ENCODE results near the gene DGCR8.

The DGCR8 gene

GRCh38 chr22:20107951-20108756, 28.1 kb downstream of the DGCR8 start:
- no peaks in the 10 kb centered on the region for H3K9me3 ChIP-seq
- H3K4me1 ChIP-seq: no peaks in the 10 kb centered on the region
- TF ChIP-seq, protein P1, sequence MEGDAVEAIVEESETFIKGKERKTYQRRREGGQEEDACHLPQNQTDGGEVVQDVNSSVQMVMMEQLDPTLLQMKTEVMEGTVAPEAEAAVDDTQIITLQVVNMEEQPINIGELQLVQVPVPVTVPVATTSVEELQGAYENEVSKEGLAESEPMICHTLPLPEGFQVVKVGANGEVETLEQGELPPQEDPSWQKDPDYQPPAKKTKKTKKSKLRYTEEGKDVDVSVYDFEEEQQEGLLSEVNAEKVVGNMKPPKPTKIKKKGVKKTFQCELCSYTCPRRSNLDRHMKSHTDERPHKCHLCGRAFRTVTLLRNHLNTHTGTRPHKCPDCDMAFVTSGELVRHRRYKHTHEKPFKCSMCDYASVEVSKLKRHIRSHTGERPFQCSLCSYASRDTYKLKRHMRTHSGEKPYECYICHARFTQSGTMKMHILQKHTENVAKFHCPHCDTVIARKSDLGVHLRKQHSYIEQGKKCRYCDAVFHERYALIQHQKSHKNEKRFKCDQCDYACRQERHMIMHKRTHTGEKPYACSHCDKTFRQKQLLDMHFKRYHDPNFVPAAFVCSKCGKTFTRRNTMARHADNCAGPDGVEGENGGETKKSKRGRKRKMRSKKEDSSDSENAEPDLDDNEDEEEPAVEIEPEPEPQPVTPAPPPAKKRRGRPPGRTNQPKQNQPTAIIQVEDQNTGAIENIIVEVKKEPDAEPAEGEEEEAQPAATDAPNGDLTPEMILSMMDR (IDR thresholded peaks at IDR 0.05; ENCODE audit: low read depth, low read length): no peak
- no peak overlapping the region for H3K4me3 ChIP-seq (ENCODE audit: low read depth, low read length)
- no peak for DNase-seq
- H3K27me3 ChIP-seq: no peaks in the 10 kb centered on the region
- peaks cover 96% of the 10 kb centered on the region for H3K36me3 ChIP-seq

DNA sequence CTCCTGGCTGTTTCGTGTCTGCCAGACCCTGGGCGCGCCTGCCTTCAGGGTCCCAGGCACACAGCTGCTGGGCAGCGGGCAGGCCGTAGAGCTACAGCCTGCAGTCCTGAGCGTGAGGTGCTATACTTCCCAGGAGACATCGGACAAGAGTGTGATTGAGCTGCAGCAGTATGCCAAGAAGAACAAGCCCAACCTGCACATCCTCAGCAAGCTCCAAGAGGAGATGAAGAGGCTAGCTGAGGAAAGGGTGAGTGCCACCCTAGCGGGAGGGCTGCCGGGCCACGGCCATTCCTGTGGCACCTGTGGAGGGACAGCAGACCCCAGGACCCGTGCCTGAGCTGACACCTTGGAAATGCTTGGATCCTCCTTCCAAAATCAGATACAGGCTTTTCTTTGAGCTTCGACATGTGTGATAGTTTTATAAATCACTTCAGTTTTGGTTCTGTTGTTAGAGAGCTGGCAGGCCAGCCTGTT, 28.8 kb downstream of the DGCR8 start:
- no peaks in the 10 kb centered on the region for H3K4me1 ChIP-seq
- TF ChIP-seq, protein P1 (IDR thresholded peaks at IDR 0.05; ENCODE audit: low read depth, low read length): no peak
- H3K9me3 ChIP-seq: no peaks in the 10 kb centered on the region
- H3K27me3 ChIP-seq: no peaks in the 10 kb centered on the region
- peaks cover 96% of the 10 kb centered on the region for H3K36me3 ChIP-seq
- no peak for DNase-seq
- H3K4me3 ChIP-seq (ENCODE audit: low read depth, low read length): no peak overlapping the region

DNA sequence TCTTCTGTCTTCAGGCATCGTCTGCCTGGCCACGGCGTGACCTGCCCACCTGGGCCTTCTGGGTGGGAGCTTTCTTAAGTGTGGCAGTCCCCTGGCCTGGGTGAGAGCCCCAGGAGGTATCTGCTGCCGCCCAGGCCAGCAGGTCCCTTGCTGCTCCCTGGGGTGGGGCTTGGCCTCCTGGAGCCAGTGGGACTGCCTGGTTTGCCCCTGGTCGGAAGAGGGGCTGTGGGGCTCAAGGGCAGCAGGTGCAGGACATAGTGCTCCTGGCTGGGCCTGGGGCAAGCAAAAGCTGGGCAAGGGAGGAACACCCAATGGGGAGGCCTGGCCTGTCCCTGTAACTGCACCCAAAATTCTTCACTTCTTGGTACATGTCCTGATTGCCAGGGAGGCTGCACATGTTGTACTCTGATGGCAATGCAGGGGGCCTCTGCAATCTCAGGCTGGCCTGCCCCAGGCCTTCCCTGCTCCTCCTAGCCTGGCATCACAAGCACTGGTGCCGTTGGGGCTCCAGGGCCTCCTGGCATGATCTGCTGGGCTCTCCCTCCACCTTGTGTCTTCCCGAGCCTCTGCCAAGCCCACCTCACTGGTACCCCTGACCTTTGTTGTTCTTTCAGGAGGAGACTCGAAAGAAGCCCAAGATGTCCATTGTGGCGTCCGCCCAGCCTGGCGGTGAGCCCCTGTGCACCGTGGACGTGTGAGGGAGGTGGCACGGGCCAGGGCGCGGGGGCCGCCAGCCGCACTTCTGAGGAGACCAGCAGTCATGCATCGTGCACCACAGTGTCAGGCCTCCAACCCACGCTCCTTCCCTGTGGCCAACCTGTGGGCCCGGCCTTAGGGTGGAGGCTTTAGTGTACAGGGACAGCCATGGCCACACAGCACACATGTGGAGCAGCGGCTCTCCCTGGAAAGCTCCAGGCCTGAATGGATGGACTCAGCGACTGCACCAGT, 29.6 kb downstream of the DGCR8 start:
- Histone ChIP-seq H3K27me3 (no peaks in the 10 kb centered on the region), H3K9me3 (no peaks in the 10 kb centered on the region), H3K4me3 (ENCODE audit: low read depth, low read length) (no peak overlapping the region), H3K36me3 (peaks cover 98% of the 10 kb centered on the region), H3K4me1 (no peaks in the 10 kb centered on the region)
- TF ChIP-seq, protein P1 (IDR thresholded peaks at IDR 0.05; ENCODE audit: low read depth, low read length): no peak
- DNase-seq: no peak

GRCh38 chr22:20110359-20110985, 30.4 kb downstream of the DGCR8 start:
- TF ChIP-seq, protein P1 (IDR thresholded peaks at IDR 0.05; ENCODE audit: low read depth, low read length): no peak
- no peak for DNase-seq
- Histone ChIP-seq H3K4me1 (no peaks in the 10 kb centered on the region), H3K27me3 (no peaks in the 10 kb centered on the region), H3K4me3 (ENCODE audit: low read depth, low read length) (no peak overlapping the region), H3K36me3 (peaks cover 98% of the 10 kb centered on the region), H3K9me3 (no peaks in the 10 kb centered on the region)

DNA sequence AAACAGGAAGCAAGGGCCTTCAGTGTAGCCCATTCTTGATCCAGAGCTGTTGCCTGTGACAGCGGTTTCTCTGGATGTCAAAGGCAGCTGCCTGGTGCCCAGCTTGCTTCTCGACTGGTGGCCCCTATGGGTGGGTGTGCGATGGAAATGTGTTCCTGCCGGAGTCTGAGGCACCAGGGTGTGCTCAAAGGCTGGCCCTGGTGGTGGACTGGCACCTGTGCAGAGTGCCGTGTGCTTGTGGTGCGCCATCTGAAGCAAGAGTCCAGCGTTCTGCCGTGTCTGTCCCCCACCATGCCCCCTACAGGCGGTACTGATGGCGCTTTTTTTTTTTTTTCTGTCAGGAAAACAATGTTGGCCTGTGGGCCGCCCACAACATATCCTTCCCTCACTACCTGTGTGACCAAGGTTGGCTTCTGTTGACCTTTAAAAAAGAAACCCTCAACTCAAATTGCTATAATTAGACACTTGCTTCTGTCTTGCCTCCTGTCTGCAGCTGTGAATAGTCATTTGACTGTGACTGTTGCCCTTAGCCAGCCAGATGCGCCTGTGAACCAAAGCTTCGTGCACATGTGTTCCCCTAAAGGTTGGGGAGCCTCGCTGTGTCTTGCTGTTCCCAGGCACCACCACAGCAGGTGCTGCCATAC, 31.1 kb downstream of the DGCR8 start:
- Histone ChIP-seq H3K4me1 (no peaks in the 10 kb centered on the region; the same call in 1 of the 2 replicates), H3K9me3 (no peaks in the 10 kb centered on the region), H3K36me3 (peaks cover 98% of the 10 kb centered on the region), H3K4me3 (ENCODE audit: low read depth, low read length) (no peak overlapping the region), H3K27me3 (no peaks in the 10 kb centered on the region)
- DNase-seq: peak; percentile 74
- TF ChIP-seq, protein P1 (IDR thresholded peaks at IDR 0.05; ENCODE audit: low read depth, low read length): peak; percentile 81
